Colon (tissue), 2 donors: ENCODE results near the gene KLHL21.
"Not testable (repeated sequence)": the region's sequence is repeated elsewhere in the genome, so short reads cannot be mapped to it uniquely, and the experiment has no call there.

Experiments used
- FAIRE-seq: peaks from 2 replicates; lab custom pipeline; 2012; peaks lifted over from hg19 to GRCh38; lab: Jason Lieb, UNC
- donor health status: control.
- donor health status: control.

The KLHL21 gene

DNA sequence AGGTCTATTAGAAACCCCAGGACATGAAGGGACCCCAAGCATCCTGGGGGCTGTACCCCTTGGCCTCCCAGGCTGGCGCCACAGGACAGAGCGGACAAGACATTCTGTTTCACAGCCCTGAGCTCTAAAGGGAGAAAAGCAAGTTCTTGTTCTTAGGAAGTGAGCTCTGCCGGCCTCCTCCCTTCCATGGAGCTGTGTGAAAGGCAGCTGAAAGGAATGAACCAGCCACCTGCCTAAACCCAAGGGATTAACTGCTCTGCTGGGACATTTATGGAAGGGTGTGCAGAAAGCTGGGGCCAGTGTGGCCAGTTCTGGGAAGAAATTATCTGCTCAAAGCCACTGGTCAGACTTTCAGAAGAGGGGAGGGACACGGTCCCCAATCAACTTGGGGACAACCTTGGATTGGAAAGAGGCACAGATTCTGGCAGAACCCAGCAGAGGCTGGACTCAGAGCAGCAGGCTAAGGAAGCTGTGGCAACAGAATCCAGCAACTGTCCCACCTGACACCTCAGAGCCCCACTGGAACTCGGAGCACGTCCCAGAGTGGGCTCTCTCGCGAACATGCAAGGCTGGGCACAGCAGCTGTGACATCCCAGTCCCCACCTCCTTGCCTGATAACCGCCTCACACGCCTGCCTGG lies 2.1 kb downstream of the KLHL21 start:
- no peak for FAIRE-seq

DNA sequence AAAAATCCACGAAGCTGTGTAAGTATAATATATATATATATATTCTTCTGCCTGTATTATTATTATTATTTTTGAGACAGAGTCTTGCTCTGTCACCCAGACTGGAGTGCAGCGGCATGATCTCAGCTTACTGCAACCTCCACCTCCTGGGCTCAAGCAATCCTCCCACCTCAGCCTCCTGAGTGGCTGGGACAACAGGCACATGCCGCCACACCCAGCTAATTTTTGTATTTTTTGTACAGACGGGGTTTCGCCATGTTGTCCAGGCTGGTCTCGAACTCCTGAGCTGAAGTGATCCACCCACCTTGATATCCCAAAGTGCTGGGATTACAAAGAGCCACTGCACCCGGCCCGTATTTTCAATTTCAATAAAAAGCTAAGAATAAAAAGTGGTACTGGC lies 2.7 kb downstream of the KLHL21 start:
- not testable (repeated sequence) for FAIRE-seq

DNA sequence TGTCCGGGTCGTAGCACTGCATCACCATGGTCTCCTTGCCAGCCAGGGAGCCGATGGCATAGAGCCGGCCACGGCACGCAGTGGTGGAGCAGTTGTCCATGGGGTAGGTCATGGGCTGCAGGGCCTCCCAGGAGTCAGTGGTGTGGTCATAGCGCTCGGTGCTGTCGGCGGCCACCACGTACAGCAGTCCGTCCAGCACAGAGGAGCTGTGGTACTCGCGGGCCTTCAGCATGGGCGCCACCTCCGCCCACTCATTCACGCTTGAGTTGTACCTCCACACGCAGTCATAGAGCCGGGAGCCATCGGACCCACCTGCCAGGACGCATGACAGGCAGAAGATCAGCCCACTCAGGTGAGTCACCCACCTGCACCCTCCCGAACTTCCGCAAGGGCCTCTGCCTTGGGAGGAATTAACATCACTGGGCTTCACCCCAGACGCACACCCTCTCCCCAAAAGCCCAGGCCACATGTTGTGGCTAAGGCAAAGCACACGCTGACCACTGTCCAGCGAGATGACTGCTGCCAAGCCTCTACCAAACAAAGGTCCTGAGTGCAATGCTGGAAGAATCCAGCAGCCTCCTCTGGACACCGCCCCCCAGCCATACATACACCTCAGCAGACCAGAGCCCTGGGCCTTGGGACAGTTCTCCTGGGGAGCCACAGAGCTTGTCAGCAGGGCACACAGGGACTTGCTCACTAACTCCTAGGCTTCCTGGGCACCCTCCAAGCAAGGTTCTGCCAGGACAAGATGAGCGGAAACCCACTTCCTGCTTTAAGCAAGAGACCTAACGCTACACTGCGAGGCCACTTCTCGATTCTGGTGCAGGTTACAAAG lies 3.3 kb downstream of the KLHL21 start:
- no peak for FAIRE-seq

DNA sequence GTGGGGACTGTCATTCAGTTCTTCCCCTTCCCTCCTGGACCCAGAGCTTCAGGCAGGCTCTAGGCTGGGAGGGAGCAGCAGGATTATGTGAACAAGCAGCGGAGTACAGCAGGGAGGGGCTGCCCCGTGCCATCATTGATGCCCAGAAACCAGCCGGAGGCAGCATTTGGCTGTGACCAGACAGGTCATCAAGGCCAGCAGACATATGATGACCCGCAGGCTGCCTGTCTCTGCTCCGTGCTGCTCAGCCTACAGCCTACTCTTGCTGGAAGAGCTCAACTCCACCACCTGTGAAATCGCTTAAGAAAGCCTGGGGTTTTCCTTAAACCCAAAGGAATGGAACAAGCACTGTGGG lies 4.9 kb downstream of the KLHL21 start:
- FAIRE-seq = no peak

DNA sequence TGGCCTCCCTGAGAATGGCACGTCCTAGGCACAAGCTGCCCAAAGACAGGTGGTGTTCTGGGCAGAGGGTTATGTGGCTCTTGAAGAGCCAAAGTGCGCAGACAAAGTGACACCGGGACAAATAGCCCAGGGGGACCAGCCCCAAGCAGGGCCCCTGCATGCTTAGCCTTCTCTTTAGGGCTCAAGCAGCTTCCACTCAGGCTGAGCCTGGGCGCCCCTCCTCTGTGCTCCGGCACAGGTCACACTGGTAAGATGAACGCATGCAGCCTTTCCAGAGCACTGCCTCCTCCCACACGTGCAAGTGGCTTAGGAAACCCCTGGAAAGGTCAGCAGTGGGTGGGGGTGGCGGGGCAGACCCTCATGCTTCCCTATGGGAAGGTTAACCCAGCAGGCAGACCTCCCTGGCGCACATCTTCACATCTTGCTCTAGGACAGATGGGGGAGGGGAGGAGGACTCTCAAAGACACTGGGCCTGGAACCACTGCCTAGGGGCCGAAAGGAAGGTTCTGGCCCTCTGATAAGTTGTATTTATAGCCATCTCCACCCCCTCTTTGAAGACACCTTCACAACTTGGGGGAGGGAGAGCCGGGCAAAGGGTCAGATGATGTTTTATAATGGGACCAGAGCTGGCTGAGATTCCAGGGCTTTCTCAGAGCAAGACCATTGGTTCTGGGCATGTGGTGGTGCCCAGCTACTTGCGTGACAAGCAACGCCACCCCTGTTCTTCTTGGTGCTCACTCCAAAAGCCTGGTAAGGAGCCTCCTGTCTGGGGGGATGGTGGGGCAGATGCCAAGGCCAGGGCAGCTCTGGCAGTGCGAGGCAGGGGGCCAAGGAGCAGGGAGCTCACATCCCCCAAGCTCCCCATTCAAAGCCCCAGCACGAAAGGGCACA lies 5.5 kb downstream of the KLHL21 start:
- no peak for FAIRE-seq

DNA sequence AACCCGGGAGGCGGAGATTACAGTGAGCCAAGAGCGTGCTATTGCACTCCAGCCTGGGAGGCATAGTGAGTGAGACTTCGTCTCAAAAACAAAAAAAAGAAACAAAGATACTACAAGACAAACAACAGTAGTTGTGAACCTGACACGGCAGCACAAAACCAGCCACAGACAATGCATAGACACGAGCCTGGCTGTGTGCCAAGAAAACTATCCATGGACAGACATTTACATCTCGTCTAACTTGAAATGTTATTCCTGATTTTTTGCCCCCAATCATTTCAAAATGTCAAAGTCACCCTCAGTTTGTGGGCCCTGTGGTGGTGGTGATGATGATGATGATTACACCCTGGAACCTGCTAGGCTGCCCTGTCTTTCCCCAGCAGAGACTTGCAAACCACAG lies 6.3 kb downstream of the KLHL21 start:
- FAIRE-seq = no peak

DNA sequence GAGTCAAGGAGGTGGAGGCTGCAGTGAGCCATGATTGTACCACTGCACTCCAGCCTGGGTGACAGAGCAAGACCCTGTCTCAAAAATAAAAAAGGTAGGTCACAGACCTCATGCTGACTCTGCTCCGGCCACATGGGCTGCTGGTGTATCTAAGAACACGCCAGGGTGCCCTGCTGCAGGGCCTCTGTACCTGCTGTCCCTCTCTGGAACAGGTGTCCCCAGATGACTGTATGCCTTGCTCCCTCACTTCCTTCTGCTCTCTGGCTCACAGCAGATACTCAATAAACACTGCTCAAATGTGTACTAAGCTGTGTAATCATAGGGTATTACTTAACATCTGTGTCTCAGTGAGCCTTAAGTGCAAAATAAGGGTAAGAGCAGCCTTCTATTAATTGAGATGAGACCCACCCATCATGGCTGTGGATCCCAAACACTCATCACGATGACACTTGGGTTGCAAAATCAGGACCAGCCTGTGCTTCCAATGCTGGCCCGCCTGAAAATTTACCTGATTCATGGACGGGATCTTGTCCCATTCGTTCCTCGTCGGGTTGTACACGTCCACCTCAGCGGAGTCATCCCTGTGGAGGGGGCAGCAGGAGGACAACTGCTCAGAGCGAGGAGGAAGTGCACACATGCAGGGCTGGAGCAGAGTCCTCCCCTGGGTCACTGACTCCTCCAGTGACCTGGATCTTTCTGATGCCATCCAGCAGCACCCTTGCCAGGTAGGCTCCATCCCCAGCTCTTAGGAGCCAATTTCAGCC lies 7.5 kb downstream of the KLHL21 start:
- no peak for FAIRE-seq

DNA sequence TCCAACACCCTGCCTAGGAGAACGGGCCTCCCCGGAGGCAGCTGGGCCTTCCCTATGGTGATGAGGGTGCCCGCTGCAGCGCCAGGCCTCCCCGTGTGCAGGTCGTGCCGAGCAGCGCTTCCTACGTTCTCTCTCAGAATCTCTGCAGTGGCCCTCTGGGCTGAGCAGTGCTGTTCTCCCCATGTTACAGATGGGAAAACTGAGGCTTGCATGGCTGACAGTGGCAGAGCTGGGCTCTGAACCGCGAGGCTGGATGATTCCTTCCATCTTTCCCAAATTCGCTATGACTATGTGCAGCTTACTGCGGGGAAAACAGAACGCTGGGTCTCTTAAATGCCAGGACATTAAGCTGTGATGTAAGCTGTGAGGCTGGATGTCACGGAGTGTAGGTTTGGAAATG lies 8.9 kb downstream of the KLHL21 start:
- no peak for FAIRE-seq

DNA sequence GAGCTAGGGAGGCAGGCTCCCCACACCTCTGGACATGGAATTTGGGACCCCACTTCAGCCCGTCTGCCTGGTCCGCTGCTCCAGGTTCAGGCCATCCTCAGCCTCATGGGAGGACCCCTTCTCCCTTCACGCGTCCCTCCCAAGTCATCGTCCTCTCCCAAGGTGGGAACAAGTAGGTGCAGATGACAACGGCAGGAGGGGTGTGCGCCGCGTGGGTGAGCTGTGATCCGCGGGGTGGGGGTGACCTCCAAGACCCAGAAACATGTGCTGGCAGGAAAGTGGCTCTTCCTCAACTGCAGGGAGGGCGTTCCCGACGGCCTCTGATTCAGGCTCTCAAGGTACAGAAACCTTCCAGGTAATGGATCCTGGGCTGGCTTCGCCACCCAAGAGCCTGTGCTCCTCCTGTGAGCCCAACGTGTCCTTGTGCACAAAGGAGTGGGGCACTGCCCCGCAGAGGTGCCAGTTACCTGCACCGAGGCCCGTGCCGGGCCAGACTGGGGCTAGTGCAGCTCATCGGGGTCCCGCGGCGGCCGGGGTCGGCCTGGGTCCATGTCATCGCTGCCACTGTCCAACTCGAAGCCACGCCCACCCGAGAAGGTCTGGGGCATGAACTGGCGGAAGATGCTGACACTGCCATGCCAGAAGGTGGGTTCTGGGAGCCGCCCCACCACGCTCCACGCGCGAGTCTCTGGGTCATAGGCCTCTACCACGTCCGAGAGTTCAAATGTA lies 9.6 kb downstream of the KLHL21 start:
- no peak for FAIRE-seq

DNA sequence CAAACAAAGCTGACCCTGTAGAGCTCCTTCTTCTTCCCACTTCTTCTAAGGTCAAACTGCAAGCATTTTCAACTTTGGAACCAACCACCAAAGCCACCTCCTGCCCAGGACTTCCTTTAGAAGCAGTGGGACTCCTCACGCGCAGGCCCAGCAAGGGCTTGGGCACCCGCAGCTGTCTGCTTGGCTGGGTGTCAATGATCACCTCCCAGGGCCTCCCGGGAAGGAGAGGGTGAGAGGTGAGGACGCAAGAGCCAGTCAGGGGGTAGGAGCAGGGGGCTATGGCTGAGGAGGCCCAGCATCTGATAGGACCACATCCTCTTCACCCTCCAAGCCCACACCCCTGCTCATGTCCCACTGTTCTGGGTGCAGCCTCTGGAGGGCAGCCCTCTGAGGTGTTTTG lies 10.2 kb downstream of the KLHL21 start:
- FAIRE-seq = no peak

DNA sequence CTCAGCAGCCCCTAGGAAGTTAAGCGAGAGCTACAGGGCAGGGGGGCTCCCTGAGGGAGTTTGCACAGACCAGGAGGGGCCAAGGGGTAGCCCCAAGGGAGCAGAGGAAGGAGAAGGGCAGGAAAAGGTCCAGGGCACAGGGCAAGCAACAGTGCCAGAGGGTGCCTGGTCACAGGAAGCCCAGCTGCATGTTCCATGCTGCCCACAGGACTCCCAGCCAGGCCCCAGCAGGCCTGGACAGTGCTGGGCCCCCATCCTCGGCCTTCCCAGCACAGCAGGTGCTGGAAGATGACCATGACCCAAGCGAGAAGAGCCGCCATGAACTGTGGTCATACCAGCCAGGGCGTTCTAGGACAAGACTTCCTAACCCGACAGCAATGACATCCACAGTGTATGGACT lies 11.0 kb downstream of the KLHL21 start:
- no peak for FAIRE-seq

DNA sequence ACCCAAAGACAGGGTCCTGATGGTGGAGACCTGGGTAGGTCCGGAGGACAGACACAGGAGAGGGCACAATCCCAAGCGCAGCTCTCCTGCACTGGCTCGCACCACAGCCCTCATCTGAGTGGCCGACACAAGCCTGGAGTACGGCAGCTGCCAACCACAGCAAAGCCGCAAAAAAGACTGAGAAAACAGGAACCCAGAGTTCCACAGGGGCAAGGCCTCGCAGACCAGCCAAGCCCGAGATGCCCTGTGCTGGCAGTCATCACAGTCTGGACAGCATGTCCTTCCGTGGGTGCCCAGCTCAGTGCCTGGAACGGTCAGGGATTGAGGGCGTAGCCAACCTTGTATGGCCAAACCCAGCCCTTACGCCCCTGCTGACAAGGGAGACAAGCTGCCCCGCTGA lies 11.4 kb downstream of the KLHL21 start:
- FAIRE-seq = no peak

DNA sequence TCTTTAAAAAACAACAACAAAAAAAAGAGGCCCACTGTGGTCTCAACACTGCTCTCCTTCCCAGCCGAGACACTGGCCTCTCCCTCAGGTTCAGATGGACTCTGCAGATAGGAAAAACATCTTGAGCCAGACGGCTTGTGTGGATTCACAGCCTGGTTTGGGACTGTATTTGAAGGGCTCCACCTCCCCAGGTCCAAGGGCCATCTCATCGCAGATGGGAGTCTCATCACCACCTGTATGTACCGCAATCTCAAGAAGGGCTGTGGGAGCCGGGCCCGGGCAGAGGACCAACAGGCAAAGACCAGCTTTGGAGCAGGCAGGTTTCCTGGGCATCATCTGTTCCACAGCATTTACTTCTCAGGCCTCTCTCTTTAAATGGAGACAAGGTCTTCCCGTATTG lies 12.6 kb downstream of the KLHL21 start:
- no peak for FAIRE-seq

DNA sequence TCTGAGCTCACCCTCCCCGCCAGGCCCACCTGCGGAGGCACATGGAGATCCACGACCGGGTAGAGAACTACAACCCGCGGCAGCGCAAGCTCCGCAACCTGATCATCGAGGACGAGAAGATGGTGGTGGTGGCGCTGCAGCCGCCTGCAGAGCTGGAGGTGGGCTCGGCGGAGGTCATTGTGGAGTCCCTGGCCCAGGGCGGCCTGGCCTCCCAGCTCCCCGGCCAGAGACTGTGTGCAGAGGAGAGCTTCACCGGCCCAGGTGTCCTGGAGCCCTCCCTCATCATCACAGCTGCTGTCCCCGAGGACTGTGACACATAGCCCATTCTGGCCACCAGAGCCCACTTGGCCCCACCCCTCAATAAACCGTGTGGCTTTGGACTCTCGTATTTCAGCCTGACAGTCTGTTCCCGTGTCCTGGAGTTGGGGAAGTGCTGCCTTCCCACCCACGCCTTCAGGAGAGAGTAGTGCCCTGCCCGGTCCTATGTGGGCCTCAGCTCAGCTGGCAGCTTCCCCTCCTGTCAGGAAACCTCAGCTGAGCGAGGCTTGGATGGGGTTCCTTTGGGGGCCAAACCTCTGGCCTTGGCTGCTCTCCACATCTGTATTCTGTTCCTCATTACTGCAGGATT lies 13.7 kb downstream of the KLHL21 start:
- FAIRE-seq = no peak

DNA sequence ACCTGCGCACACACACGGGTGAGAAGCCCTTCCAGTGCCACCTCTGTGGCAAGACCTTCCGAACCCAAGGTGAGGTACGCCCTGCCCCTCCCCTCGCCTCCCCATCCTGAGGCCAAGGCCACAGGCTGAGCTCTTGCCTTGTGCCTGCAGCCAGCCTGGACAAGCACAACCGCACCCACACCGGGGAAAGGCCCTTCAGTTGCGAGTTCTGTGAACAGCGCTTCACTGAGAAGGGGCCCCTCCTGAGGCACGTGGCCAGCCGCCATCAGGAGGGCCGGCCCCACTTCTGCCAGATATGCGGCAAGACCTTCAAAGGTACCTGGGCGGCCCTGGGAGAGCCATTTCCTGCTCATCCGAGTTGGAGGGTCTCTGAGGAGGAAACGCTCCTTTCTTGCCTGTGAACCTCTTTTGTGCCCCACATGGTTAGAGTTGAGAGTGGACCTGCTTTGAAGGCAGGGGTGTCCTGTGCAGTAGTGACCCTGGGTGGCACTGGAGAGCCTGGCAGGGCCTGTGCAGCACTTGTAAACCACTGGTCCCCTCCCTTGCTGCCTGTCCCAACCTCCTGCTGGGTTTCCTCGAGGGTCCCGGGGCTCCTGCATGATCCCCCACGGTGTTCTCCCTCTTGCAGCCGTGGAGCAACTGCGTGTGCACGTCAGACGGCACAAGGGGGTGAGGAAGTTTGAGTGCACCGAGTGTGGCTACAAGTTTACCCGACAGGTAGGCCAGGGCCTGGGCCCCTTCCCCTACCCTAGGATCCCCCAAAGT lies 14.4 kb downstream of the KLHL21 start:
- no peak for FAIRE-seq

DNA sequence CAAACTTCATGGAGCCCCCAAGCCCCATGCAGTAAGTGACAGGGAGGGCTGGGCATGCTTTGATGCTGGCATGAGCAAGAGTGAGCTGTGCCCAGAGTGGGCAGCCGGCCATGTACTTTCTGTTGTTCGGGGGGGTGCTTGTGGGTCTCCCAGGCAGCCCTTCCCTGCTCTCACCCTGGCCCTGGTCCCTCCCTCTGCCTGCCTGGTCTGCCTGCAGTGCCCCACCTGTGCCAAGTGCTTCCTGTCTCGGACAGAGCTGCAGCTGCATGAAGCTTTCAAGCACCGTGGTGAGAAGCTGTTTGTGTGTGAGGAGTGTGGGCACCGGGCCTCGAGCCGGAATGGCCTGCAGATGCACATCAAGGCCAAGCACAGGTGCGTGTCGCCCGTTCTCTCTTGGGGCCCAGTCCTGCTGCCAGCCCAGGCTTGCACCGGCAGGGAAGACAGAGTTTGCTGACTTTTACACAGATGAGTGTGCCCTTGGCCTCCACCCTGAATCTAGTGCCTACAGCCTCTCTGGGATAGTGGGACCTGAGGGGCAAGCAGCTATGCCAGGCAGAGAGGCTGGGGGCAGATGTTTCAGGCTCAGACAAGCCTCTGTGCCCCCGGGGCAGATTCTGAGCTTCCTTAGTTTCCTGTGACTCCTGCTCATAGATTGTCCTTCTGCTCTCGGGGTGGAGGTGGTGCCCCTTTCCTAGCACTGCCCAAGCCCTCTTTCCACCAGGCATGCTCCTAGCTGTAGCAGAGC lies 15.2 kb downstream of the KLHL21 start:
- no peak for FAIRE-seq

DNA sequence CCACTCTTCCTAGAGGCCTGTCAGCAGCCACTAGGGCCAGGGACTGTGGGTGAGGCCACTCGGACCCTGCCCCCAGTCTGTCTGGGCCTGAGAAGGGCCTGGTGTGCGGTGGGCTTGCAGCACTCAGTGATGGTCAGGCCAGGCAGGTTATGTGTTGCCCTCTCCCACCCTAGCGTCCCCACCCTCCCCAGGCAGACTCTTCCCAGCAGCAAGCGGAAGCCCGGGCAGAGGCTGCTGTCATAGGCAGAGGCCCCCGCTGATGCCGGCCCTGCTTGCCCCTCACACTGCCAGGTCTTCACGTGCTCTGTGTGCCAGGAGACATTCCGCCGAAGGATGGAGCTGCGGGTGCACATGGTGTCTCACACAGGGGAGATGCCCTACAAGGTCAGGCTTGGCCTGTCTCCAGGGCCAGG lies 16.3 kb downstream of the KLHL21 start:
- no peak for FAIRE-seq

DNA sequence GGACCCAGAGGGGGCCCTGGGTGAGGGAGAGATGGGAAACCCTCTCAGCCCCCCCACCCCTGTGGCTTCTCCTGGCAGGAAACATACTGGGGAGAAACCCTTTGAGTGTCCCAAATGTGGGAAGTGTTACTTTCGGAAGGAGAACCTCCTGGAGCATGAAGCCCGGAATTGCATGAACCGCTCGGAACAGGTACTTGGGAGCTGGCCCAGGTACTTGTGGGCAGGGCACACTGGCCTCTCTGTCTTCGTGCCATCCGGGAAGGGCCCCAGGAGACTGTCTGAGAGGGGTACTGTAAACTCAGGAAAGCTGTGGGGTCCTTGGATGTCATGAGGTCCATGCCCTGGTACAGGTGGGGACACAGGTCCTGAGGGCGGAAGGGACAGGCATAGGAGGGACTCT lies 16.8 kb downstream of the KLHL21 start:
- no peak for FAIRE-seq

DNA sequence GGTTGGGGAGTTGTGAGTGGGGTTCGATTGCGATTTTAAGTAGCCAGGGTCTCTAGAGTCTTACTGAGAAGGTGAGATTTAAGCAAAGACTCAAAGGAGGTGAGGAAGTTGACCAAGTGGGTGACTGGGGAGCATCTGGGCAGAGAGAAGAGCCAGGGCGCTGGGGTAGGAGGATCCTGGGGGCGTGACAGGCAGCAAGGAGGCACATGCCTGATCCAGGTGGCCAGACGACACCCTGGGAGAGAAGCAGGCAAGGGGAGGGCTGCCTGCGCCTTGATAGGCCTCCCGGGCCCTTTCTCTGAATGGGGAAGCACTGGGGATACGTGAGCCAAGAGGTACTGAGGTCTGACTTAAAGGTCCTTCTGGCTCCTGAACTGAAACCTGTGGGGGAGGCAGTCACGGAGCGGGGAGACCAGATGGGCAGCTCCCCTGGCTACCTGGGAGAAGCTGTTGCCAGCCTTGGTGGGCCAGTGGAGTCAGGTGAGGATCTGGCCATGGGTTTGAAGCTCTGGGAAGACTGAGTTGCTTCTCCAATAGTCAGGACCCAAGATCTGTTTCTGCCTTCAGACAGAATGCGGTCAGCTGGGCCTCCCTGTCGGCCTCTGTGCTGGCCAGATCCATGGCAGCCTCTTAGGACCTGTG lies 17.5 kb downstream of the KLHL21 start:
- FAIRE-seq = no peak
